Esophagus muscularis mucosa (tissue), 3 donors: ENCODE data around the gene CYP27B1.

Experiments used
- CTCF ChIP-seq, 3 experiments: fragments of 200-600 bp in 2 of 3; fragments of 450-650 bp in 1 of 3; sonication (generic) in 2 of 3; IDR thresholded peaks; one replicate each; pipeline ENCODE4 v1.5.1; 2017 to 2019; ENCODE audit warnings: antibody characterized with exemption in 3 of 3, mild to moderate bottlenecking in 2 of 3, moderate library complexity in 1 of 3
- EP300 ChIP-seq: sonication (generic); formaldehyde crosslinking; IDR thresholded peaks from one replicate; pipeline ENCODE4 v1.6.1; 2017; ENCODE audit warnings: antibody characterized with exemption

DNA sequence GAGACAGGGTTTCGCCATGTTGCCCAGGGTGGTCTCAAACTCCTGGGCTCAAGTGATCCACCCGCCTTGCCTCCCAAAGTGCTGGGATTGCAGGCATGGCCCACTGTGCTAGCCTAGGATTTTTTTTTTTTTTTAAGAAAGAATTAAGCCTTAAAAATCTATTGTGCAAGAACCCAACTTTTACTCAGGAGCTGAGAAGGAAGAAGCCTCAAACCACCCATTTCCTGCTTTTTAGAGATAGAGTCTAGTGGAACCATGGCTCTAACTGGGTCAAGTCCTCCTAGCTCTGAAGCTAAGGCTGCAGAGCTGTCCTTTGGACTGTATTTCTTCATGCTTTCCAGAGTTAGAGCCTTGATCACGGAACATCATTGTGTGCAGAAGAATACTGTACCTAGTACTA lies 14.4 kb upstream of the CYP27B1 start:
- TF ChIP-seq CTCF (IDR thresholded peaks at IDR 0.05) (no peak), EP300 (no peak)
